WERI-Rb-1 (cell line): Measurements from ENCODE around the gene TGDS.

Experiments used
- DNase-seq: peaks from one replicate; pipeline ENCODE4 v3.0.0-alpha.2; 2020
- H3K27ac ChIP-seq: fragments of 250-450 bp; sonication (Bioruptor Pico); 2 replicates; pipeline ENCODE4 v1.5.1; 2020; ENCODE audit warnings: mild to moderate bottlenecking, moderate library complexity
- H3K27me3 ChIP-seq: fragments of 250-450 bp; sonication (Bioruptor Pico); 2 replicates; pipeline ENCODE4 v1.5.1; 2021; ENCODE audit warnings: mild to moderate bottlenecking, low read depth, moderate library complexity; ENCODE audit not compliant: insufficient read depth, severe bottlenecking
- H3K36me3 ChIP-seq: fragments of 250-450 bp; sonication (Bioruptor Pico); 2 replicates; pipeline ENCODE4 v1.5.1; 2020; ENCODE audit warnings: mild to moderate bottlenecking, moderate library complexity
- H3K4me3 ChIP-seq: 2 replicates; pipeline ENCODE4 v1.5.1; 2011; ENCODE audit warnings: low read depth, mild to moderate bottlenecking, control low read depth, low read length
- H3K9me3 ChIP-seq: fragments of 250-450 bp; sonication (Bioruptor Pico); 2 replicates; pipeline ENCODE4 v1.5.1; 2021; ENCODE audit warnings: mild to moderate bottlenecking, moderate library complexity; ENCODE audit not compliant: severe bottlenecking
- CTCF ChIP-seq: IDR thresholded peaks from 2 replicates; pipeline ENCODE4 v1.5.1; 2011; ENCODE audit warnings: low read depth, mild to moderate bottlenecking, control low read depth, inconsistent platforms, low read length

Gene TGDS

GRCh38 chr13:94561126-94561525 is 34.8 kb downstream of the TGDS start:
- Histone ChIP-seq H3K9me3 (no peaks in the 10 kb centered on the region), H3K27ac (no peak overlapping the region), H3K27me3 (no peaks in the 10 kb centered on the region), H3K4me3 (no peak overlapping the region), H3K36me3 (peaks cover 6% of the 10 kb centered on the region)
- TF ChIP-seq CTCF: no peak
- DNase-seq: no peak

- peaks cover 6% of the 10 kb centered on the region for H3K36me3 ChIP-seq
- no peak for DNase-seq
- H3K27ac ChIP-seq: no peak overlapping the region
- H3K9me3 ChIP-seq: no peaks in the 10 kb centered on the region
- TF ChIP-seq CTCF: no peak
- H3K4me3 ChIP-seq: no peak overlapping the region
- no peaks in the 10 kb centered on the region for H3K27me3 ChIP-seq
These were observed 35.8 kb downstream of the TGDS start for GRCh38 chr13:94560116-94560515.

GRCh38 chr13:94559222-94559795 is 36.6 kb downstream of the TGDS start:
- no peaks in the 10 kb centered on the region for H3K27me3 ChIP-seq
- TF ChIP-seq CTCF: no peak
- no peak for DNase-seq
- no peaks in the 10 kb centered on the region for H3K9me3 ChIP-seq
- H3K36me3 ChIP-seq: peaks cover 6% of the 10 kb centered on the region
- no peak overlapping the region for H3K27ac ChIP-seq
- H3K4me3 ChIP-seq: no peak overlapping the region

- Histone ChIP-seq H3K27me3 (no peaks in the 10 kb centered on the region), H3K36me3 (peaks cover 6% of the 10 kb centered on the region), H3K4me3 (no peak overlapping the region), H3K9me3 (no peaks in the 10 kb centered on the region), H3K27ac (no peak overlapping the region)
- no peak for DNase-seq
- no peak for TF ChIP-seq CTCF
These were observed 37.2 kb downstream of the TGDS start for GRCh38 chr13:94558716-94559115.

- no peak for DNase-seq
- TF ChIP-seq CTCF: no peak
- H3K9me3 ChIP-seq: no peaks in the 10 kb centered on the region
These were observed 38.2 kb downstream of the TGDS start for GRCh38 chr13:94557684-94558235.

GRCh38 chr13:94556621-94557020 is 39.3 kb downstream of the TGDS start:
- no peak for DNase-seq
- H3K9me3 ChIP-seq: no peaks in the 10 kb centered on the region
- H3K27me3 ChIP-seq: no peaks in the 10 kb centered on the region
- TF ChIP-seq CTCF: no peak
- no peak overlapping the region for H3K4me3 ChIP-seq
- no peaks in the 10 kb centered on the region for H3K36me3 ChIP-seq
- H3K27ac ChIP-seq: peak overlapping the region; percentile 79

More at GRCh38 chr13:94557684-94558235, 38.2 kb downstream of the TGDS start:
- Histone ChIP-seq H3K36me3 (peaks cover 1% of the 10 kb centered on the region), H3K4me3 (no peak overlapping the region), H3K27me3 (no peaks in the 10 kb centered on the region), H3K27ac (no peak overlapping the region)
